Stimulated activated CD4-positive, alpha-beta T cell treated with anti-CD3 and anti-CD28 coated beads, Interleukin-4, amount 100 ng/mL, for 4 hours (primary cell): ENCODE measurements around the gene MOSPD3.

Source experiments
- DNase-seq, 2 experiments: peaks; one replicate each; pipeline ENCODE4 v3.0.0-alpha.2; 2020

The MOSPD3 gene

DNA sequence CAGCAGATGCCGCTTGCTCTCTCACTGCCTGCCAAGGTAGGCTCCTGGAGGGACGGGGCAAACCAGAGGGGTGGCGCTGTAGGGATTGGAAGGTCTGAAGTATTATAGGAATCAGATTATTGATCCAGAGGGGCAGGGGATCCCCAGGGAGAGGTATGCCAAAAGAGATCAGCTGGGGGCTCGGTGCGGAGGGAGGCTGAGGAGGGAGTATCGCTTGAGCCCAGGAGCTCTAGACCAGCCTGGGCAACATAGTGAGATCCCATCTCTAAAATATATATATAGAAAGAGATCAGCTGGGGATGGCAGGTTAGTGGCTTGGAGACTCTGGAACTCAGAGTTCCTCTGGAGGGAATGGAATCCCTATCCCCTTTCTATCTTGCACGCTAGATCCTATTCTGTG is 17.2 kb upstream of the MOSPD3 start:
- no peak for DNase-seq

DNA sequence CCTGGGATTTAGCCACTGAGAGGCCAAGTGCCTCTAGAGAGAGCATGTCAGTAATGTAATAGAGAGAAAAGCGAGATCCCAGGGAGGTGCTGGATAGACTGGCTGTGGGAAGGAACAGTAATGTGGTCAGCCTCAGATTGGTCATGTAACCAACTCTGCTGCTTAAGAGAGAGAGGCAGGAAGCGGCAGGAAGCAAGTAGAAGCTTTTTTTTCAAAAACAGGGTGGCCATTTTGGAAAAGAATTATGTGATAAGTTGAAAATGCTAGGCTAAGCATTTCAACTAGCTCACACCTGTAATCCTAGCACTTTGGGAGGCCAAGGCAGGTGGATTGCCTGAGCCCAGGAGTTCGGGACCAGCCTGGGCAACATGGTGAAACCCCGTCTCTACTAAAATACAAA is 13.9 kb upstream of the MOSPD3 start:
- DNase-seq = no peak

- DNase-seq = no peak
These were observed 12.2 kb upstream of the MOSPD3 start for GRCh38 chr7:100599911-100600729.

- no peak for DNase-seq
These were observed 11.7 kb upstream of the MOSPD3 start for GRCh38 chr7:100600730-100601038.

GRCh38 chr7:100602889-100603725 is 9.2 kb upstream of the MOSPD3 start:
- DNase-seq = no peak

DNA sequence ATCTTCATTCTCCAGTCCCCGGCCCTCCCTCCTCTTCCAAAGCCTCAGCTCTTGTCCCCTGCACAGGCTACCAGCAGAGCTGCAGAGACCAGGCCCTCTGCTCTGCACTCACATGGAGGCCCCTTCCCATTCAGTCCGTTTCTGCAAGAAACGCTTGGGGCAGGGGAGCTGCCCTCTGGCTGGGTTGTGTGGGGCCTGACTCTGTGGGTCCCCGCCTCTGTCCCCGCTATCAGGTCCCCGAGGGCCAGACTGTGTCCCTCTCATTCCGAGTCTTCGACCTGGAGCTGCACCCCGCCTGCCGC is 8.7 kb upstream of the MOSPD3 start:
- DNase-seq = no peak

GRCh38 chr7:100604028-100604975 is 8.0 kb upstream of the MOSPD3 start:
- peak; percentile 58 to 69 for DNase-seq

- DNase-seq = no peak
These were observed 7.1 kb upstream of the MOSPD3 start for GRCh38 chr7:100604976-100605911.

GRCh38 chr7:100606313-100606712 is 6.0 kb upstream of the MOSPD3 start:
- DNase-seq = no peak

DNA sequence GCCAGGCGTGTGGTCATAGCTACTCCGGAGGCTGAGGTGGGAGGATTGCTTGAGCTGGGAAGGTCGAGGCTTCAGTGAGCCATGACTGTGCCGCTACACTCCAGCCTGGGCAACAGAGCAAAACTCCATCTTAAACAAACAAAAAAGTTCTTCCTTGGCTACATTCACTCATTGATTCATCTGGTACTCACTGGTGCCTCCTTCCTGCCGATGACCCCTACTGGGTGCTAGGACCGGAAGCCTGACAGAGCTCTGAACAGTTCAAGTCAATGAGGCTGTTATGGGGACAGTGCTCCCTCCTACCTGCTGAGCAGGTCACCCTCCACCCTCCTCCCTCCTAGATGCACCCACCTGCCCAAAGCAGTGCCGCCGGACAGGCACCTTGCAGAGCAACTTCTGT is 5.2 kb upstream of the MOSPD3 start:
- DNase-seq = no peak

GRCh38 chr7:100609958-100610357 is 2.4 kb upstream of the MOSPD3 start:
- DNase-seq = no peak

GRCh38 chr7:100612730-100613390 is 520 bp downstream of the MOSPD3 start:
- DNase-seq = no peak

- no peak for DNase-seq
These were observed 1.3 kb downstream of the MOSPD3 start for GRCh38 chr7:100613412-100614175.

GRCh38 chr7:100614308-100614861 is 2.0 kb downstream of the MOSPD3 start:
- DNase-seq = no peak

DNA sequence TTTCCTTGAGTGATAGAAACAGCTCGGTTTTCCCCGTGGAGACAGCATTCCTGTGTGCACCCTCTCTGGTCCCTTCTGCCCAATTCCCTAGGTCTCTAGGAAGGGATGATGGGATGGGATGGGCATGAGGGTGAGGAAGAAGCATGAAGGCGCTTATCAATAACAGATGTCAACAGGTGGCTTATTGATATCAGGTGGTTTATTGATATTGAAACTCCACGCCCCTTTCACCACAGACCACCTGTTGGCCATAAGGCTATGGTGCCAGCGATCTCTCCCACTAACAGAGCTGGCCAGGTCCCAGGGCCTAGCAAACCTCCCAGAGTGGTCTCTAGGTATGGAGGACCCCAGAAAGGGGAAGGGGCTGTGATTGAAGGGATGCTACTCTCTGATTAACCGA is 7.9 kb downstream of the MOSPD3 start:
- no peak for DNase-seq

GRCh38 chr7:100620804-100621203 is 8.5 kb downstream of the MOSPD3 start:
- no peak for DNase-seq

DNA sequence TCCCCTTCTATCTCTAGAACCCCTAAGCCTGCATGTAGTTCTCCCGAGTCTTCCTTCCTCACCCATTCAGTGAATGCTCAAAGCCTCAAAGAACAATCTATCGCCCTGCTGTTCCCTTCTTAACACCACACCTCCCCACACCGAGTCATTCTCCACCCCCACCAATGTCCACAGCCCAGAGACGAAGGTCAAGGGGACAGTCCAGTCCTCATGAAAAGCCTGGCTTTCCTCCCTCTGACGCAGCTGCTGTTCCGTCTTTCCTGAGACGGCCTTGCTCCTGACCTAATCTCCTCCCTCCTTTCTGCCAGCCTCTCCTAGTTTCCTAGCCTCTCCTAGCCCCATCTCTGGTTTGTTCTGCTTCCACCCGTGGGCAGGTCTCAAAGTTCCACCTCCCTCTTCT is 9.2 kb downstream of the MOSPD3 start:
- no peak for DNase-seq

DNA sequence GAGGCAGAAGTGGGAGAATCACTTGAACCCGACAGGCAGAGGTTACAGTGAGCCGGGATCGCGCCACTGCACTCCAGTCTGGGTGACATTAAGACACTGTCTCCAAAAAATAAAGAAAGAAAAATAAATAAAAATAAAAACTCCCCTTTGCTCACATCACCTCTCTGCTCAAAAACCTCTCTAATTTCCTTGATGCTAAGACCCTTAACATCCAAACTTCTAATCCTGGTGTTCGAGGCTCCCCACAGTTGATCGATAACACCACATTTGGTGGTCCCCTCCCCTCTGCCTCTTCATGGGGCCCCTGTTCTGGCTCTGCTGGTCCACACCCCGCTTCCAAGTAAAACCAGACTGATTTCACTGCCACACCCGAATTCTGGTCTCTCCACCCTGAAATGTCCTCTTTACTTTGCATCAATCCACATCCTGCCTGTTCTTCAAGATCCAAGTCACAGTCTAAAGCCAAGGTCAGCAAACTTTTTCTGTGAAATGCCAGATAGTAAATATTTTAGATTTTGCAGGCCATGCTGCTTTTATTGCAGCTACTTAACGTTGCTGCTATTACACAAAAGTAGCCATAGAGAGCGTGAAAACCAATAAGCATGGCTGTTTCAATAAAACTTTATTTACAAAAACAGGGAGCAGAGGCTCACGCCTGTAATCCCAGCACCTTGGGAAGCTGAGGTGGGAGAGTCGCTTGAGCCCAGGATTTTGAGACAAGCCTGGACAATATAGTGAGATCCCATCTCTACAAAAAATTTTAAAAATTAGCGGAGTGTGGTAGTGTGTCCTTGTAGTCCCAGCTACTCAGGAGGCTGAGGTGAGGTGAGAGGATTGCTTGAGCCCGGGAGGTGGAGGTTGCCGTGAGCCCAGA is 11.8 kb downstream of the MOSPD3 start:
- DNase-seq = no peak

- no peak for DNase-seq
These were observed 13.7 kb downstream of the MOSPD3 start for GRCh38 chr7:100626055-100626454.
